HepG2 (cell line): ENCODE data around the gene KIF17. TPM values are rescaled to one million over a fixed set of nuclear protein-coding genes. Genes with fewer than 3 reads are reported as not detected.

Experiments
- BRD4 ChIP-seq: sonication (generic); formaldehyde crosslinking; IDR thresholded peaks from 2 replicates; pipeline ENCODE4 v1.4.0; 2020; ENCODE audit warnings: missing genetic modification reagents
- CBX1 ChIP-seq: IDR thresholded peaks from one replicate; pipeline ENCODE4 v1.6.1; 2016; ENCODE audit warnings: antibody characterized with exemption, low read depth
- DPF2 ChIP-seq: sonication (generic); formaldehyde crosslinking; IDR thresholded peaks from 2 replicates; pipeline ENCODE4 v1.4.0; 2020; ENCODE audit warnings: mild to moderate bottlenecking, low read depth, missing genetic modification reagents, borderline replicate concordance
- FIP1L1 ChIP-seq: fragments of 200-400 bp; formaldehyde crosslinking; IDR thresholded peaks from 2 replicates; pipeline ENCODE4 v1.6.1; 2018; ENCODE audit warnings: low read depth, mild to moderate bottlenecking, low read length, moderate library complexity, borderline replicate concordance; ENCODE audit not compliant: insufficient read depth
- HIVEP1 ChIP-seq: sonication (generic); formaldehyde crosslinking; IDR thresholded peaks from 2 replicates; pipeline ENCODE4 v1.4.0; 2020; ENCODE audit warnings: mild to moderate bottlenecking, missing genetic modification reagents
- MBNL3 ChIP-seq: fragments of 250-450 bp; sonication (Bioruptor Pico); conservative IDR thresholded peaks from 2 replicates; pipeline ENCODE4 v1.8.0; 2022; ENCODE audit warnings: mild to moderate bottlenecking, inconsistent platforms
- MTERF4 ChIP-seq: sonication (generic); formaldehyde crosslinking; IDR thresholded peaks from 2 replicates; pipeline ENCODE4 v1.8.0; 2023; ENCODE audit warnings: mild to moderate bottlenecking, missing genetic modification reagents
- NCOR1 ChIP-seq: fragments of 200-600 bp; sonication (generic); IDR thresholded peaks from 2 replicates; pipeline ENCODE4 v1.7.0; 2017; ENCODE audit warnings: antibody characterized with exemption, low read length, borderline replicate concordance
- SCMH1 ChIP-seq: sonication (generic); formaldehyde crosslinking; IDR thresholded peaks from 2 replicates; pipeline ENCODE4 v1.9.0; 2021; ENCODE audit warnings: missing genetic modification reagents, mild to moderate bottlenecking, borderline replicate concordance
- SMAD1 ChIP-seq: sonication (generic); formaldehyde crosslinking; IDR thresholded peaks from 2 replicates; pipeline ENCODE4 v1.4.0; 2020; ENCODE audit warnings: missing genetic modification reagents, low read depth, mild to moderate bottlenecking, borderline replicate concordance
- TP53 ChIP-seq: sonication (generic); formaldehyde crosslinking; conservative IDR thresholded peaks from 2 replicates; pipeline ENCODE4 v1.4.0; 2020; ENCODE audit warnings: missing genetic modification reagents
- ZBTB21 ChIP-seq: sonication (generic); formaldehyde crosslinking; IDR thresholded peaks from 2 replicates; pipeline ENCODE4 v1.4.0; 2020; ENCODE audit warnings: missing genetic modification reagents
- ZFP36 ChIP-seq: fragments of 150-350 bp; IDR thresholded peaks from 2 replicates; pipeline ENCODE4 v1.6.1; 2018; ENCODE audit warnings: borderline replicate concordance, low read length, low read depth; ENCODE audit not compliant: partially characterized antibody
- ZNF224 ChIP-seq: sonication (generic); formaldehyde crosslinking; IDR thresholded peaks from 2 replicates; pipeline ENCODE4 v1.5.0; 2020; ENCODE audit warnings: mild to moderate bottlenecking, missing genetic modification reagents
- ZNF563 ChIP-seq: sonication (generic); formaldehyde crosslinking; IDR thresholded peaks from 2 replicates; pipeline ENCODE4 v1.8.0; 2022; ENCODE audit warnings: mild to moderate bottlenecking, moderate library complexity, missing genetic modification reagents
- ZNF7 ChIP-seq: IDR thresholded peaks from 2 replicates; pipeline ENCODE4 v1.6.1; 2016; ENCODE audit warnings: missing biosample characterization, missing genetic modification reagents
- ZNF746 ChIP-seq: sonication (generic); formaldehyde crosslinking; IDR thresholded peaks from 2 replicates; pipeline ENCODE4 v1.8.0; 2022; ENCODE audit warnings: mild to moderate bottlenecking, missing genetic modification reagents
- polyA plus RNA-seq, 8 experiments: library from polyadenylated mRNA; depleted of rRNA in 3 of 8; stranded (reverse) in 7 of 8; unstranded in 1 of 8; fragments of >200 nt; fragmentation: Illumina TruSeq in 4 of 8; extraction: Trizol in 4 of 8; gene quantifications; 2 replicates each; pipeline versions ENCODE4 v1.2.1 to v1.2.3, GENCODE V29; 2011 to 2016; ENCODE audit warnings: low read depth in 4 of 8, missing spikeins in 1 of 8, mixed read lengths in 1 of 8; ENCODE audit not compliant: insufficient read depth in 1 of 8
- total RNA-seq, 5 experiments: library from RNA; depleted of rRNA; stranded (reverse); fragments of >200 nt; fragmentation: Illumina TruSeq; extraction: Trizol; gene quantifications; 2 replicates each; pipeline ENCODE4 v1.2.3, GENCODE V29; 2016; ENCODE audit warnings: low read depth in 1 of 5
- TF ChIP-seq, protein P1 (sequence below): sonication (generic); formaldehyde crosslinking; IDR thresholded peaks from 2 replicates; pipeline ENCODE4 v1.5.0; 2020; ENCODE audit warnings: missing genetic modification reagents
- TF ChIP-seq, protein P2 (sequence below): sonication (generic); formaldehyde crosslinking; conservative IDR thresholded peaks from 2 replicates; pipeline ENCODE4 v1.8.0; 2022; ENCODE audit warnings: low read depth, missing genetic modification reagents
- TF ChIP-seq, protein P3 (sequence below): sonication (generic); formaldehyde crosslinking; IDR thresholded peaks from 2 replicates; pipeline ENCODE4 v1.5.0; 2020; ENCODE audit warnings: missing genetic modification reagents
- TF ChIP-seq, protein P4 (sequence below): sonication (generic); formaldehyde crosslinking; IDR thresholded peaks from 2 replicates; pipeline ENCODE4 v1.4.0; 2020; ENCODE audit warnings: missing genetic modification reagents

Gene KIF17
- total and polyA plus RNA-seq, 2 of the 13 experiments (the other 11 are each of a cell fraction or from before 2014, with no cell fraction given), result 0.24 to 0.44 TPM

- TF ChIP-seq, protein P1, sequence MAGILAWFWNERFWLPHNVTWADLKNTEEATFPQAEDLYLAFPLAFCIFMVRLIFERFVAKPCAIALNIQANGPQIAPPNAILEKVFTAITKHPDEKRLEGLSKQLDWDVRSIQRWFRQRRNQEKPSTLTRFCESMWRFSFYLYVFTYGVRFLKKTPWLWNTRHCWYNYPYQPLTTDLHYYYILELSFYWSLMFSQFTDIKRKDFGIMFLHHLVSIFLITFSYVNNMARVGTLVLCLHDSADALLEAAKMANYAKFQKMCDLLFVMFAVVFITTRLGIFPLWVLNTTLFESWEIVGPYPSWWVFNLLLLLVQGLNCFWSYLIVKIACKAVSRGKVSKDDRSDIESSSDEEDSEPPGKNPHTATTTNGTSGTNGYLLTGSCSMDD (CRISPR knock-in tag), result no peak
- TF ChIP-seq SMAD1 (CRISPR knock-in tag), result no peak
- no peak for TF ChIP-seq ZNF746 (CRISPR knock-in tag)
- TF ChIP-seq ZFP36, result peak; percentile 99
- no peak for TF ChIP-seq FIP1L1
- TF ChIP-seq ZNF7 (CRISPR knock-in tag), result no peak
- TF ChIP-seq MTERF4 (CRISPR knock-in tag), result no peak
- TF ChIP-seq BRD4 (CRISPR knock-in tag), result no peak
- no peak for TF ChIP-seq DPF2 (CRISPR knock-in tag)
- no peak for TF ChIP-seq SCMH1 (CRISPR knock-in tag)
- no peak for TF ChIP-seq CBX1
- no peak for TF ChIP-seq ZBTB21
- no peak for TF ChIP-seq ZNF563 (CRISPR knock-in tag)
- no peak for TF ChIP-seq NCOR1
- no peak for TF ChIP-seq ZNF224 (CRISPR knock-in tag)
- TF ChIP-seq, protein P2, sequence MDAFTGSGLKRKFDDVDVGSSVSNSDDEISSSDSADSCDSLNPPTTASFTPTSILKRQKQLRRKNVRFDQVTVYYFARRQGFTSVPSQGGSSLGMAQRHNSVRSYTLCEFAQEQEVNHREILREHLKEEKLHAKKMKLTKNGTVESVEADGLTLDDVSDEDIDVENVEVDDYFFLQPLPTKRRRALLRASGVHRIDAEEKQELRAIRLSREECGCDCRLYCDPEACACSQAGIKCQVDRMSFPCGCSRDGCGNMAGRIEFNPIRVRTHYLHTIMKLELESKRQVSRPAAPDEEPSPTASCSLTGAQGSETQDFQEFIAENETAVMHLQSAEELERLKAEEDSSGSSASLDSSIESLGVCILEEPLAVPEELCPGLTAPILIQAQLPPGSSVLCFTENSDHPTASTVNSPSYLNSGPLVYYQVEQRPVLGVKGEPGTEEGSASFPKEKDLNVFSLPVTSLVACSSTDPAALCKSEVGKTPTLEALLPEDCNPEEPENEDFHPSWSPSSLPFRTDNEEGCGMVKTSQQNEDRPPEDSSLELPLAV (CRISPR knock-in tag), result no peak
- peak; percentile 68; the same call in 1 of the 2 replicates for TF ChIP-seq HIVEP1 (CRISPR knock-in tag)
- TF ChIP-seq, protein P3, sequence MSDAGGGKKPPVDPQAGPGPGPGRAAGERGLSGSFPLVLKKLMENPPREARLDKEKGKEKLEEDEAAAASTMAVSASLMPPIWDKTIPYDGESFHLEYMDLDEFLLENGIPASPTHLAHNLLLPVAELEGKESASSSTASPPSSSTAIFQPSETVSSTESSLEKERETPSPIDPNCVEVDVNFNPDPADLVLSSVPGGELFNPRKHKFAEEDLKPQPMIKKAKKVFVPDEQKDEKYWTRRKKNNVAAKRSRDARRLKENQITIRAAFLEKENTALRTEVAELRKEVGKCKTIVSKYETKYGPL (CRISPR knock-in tag), result no peak
- TF ChIP-seq, protein P4, sequence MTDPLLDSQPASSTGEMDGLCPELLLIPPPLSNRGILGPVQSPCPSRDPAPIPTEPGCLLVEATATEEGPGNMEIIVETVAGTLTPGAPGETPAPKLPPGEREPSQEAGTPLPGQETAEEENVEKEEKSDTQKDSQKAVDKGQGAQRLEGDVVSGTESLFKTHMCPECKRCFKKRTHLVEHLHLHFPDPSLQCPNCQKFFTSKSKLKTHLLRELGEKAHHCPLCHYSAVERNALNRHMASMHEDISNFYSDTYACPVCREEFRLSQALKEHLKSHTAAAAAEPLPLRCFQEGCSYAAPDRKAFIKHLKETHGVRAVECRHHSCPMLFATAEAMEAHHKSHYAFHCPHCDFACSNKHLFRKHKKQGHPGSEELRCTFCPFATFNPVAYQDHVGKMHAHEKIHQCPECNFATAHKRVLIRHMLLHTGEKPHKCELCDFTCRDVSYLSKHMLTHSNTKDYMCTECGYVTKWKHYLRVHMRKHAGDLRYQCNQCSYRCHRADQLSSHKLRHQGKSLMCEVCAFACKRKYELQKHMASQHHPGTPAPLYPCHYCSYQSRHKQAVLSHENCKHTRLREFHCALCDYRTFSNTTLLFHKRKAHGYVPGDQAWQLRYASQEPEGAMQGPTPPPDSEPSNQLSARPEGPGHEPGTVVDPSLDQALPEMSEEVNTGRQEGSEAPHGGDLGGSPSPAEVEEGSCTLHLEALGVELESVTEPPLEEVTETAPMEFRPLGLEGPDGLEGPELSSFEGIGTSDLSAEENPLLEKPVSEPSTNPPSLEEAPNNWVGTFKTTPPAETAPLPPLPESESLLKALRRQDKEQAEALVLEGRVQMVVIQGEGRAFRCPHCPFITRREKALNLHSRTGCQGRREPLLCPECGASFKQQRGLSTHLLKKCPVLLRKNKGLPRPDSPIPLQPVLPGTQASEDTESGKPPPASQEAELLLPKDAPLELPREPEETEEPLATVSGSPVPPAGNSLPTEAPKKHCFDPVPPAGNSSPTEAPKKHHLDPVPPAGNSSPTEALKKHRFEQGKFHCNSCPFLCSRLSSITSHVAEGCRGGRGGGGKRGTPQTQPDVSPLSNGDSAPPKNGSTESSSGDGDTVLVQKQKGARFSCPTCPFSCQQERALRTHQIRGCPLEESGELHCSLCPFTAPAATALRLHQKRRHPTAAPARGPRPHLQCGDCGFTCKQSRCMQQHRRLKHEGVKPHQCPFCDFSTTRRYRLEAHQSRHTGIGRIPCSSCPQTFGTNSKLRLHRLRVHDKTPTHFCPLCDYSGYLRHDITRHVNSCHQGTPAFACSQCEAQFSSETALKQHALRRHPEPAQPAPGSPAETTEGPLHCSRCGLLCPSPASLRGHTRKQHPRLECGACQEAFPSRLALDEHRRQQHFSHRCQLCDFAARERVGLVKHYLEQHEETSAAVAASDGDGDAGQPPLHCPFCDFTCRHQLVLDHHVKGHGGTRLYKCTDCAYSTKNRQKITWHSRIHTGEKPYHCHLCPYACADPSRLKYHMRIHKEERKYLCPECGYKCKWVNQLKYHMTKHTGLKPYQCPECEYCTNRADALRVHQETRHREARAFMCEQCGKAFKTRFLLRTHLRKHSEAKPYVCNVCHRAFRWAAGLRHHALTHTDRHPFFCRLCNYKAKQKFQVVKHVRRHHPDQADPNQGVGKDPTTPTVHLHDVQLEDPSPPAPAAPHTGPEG, result no peak
- TF ChIP-seq TP53, result no peak
- TF ChIP-seq MBNL3 (CRISPR knock-in tag), result no peak
These were observed 14.3 kb upstream of the KIF17 start (continued) for GRCh38 chr1:20732071-20732587.
